ENCODE results near the gene ZNF562. TPM values are rescaled to one million over a fixed set of nuclear protein-coding genes. Genes with fewer than 3 reads are reported as not detected.

ZNF562 gene
- total RNA-seq, 1 experiment from 2014 or later = 23.0 TPM

GRCh38 chr19:9640956-9641355, 33.9 kb downstream of the ZNF562 start:
- intact Hi-C loops (cut with micrococcal nuclease; ENCODE audit: unreplicated experiment) = no loop called here
- H3K9me3 ChIP-seq = no peaks in the 10 kb centered on the region
- Mint-ChIP-seq H3K36me3 (ENCODE audit: insufficient read depth, unreplicated experiment) (peaks cover 7% of the 10 kb centered on the region), H3K4me3 (ENCODE audit: unreplicated experiment) (no peak overlapping the region), H3K27ac (ENCODE audit: unreplicated experiment) (no peak overlapping the region), H3K4me1 (ENCODE audit: low read depth, unreplicated experiment) (no peaks in the 10 kb centered on the region), H3K27me3 (ENCODE audit: insufficient read depth, unreplicated experiment) (no peaks in the 10 kb centered on the region), H3K9me3 (ENCODE audit: unreplicated experiment) (peaks cover 16% of the 10 kb centered on the region)
- ChIA-PET CTCF (no interaction called here), POLR2A (no interaction called here)
- no peaks in the 10 kb centered on the region for H3K27me3 ChIP-seq (replicated peaks; ENCODE audit: control insufficient read depth, insufficient read depth, low read length)
- BruUV-seq (replicated peaks) = no TSS peak
- no peaks in the 10 kb centered on the region for H3K4me1 ChIP-seq
- TF ChIP-seq CTCF (IDR thresholded peaks at IDR 0.05; ENCODE audit: insufficient read depth in 1 of 2, low read depth in 1 of 2, low read length in 1 of 2, severe bottlenecking in 1 of 2, unreplicated experiment in 1 of 2) = no peak
- DNase-seq = no peak
- no peak overlapping the region for H3K4me3 ChIP-seq (ENCODE audit: low read depth, low read length)
- H3K36me3 ChIP-seq (ENCODE audit: control insufficient read depth, insufficient read depth, low read length) = no peaks in the 10 kb centered on the region

- no peaks in the 10 kb centered on the region for H3K27me3 ChIP-seq (replicated peaks; ENCODE audit: control insufficient read depth, insufficient read depth, low read length)
- H3K4me3 Mint-ChIP-seq (ENCODE audit: unreplicated experiment) = no peak overlapping the region
- no peak overlapping the region for H3K4me3 ChIP-seq (ENCODE audit: low read depth, low read length)
- POLR2A ChIA-PET = no interaction called here
- no peaks in the 10 kb centered on the region for H3K36me3 ChIP-seq (ENCODE audit: control insufficient read depth, insufficient read depth, low read length)
- peaks cover 7% of the 10 kb centered on the region for H3K36me3 Mint-ChIP-seq (ENCODE audit: insufficient read depth, unreplicated experiment)
- BruUV-seq (replicated peaks) = no TSS peak
- H3K9me3 Mint-ChIP-seq (ENCODE audit: unreplicated experiment) = peaks cover 8% of the 10 kb centered on the region
- no peaks in the 10 kb centered on the region for H3K4me1 ChIP-seq
- intact Hi-C loops (cut with micrococcal nuclease; ENCODE audit: unreplicated experiment) = no loop called here
- DNase-seq = no peak
- H3K4me1 Mint-ChIP-seq (ENCODE audit: low read depth, unreplicated experiment) = no peaks in the 10 kb centered on the region
- no peaks in the 10 kb centered on the region for H3K9me3 ChIP-seq
- CTCF ChIA-PET = no interaction called here
- H3K27me3 Mint-ChIP-seq (ENCODE audit: insufficient read depth, unreplicated experiment) = no peaks in the 10 kb centered on the region
- no peak for TF ChIP-seq CTCF (IDR thresholded peaks at IDR 0.05; ENCODE audit: insufficient read depth in 1 of 2, low read depth in 1 of 2, low read length in 1 of 2, severe bottlenecking in 1 of 2, unreplicated experiment in 1 of 2)
- no peak overlapping the region for H3K27ac Mint-ChIP-seq (ENCODE audit: unreplicated experiment)
Measured at GRCh38 chr19:9636018-9636417, 38.9 kb downstream of the ZNF562 start.

- TF ChIP-seq CTCF (IDR thresholded peaks at IDR 0.05; ENCODE audit: insufficient read depth in 1 of 2, low read depth in 1 of 2, low read length in 1 of 2, severe bottlenecking in 1 of 2, unreplicated experiment in 1 of 2) = no peak
- no peaks in the 10 kb centered on the region for H3K27me3 Mint-ChIP-seq (ENCODE audit: insufficient read depth, unreplicated experiment)
- no peak overlapping the region for H3K27ac Mint-ChIP-seq (ENCODE audit: unreplicated experiment)
- Histone ChIP-seq H3K36me3 (ENCODE audit: control insufficient read depth, insufficient read depth, low read length) (no peaks in the 10 kb centered on the region), H3K4me1 (no peaks in the 10 kb centered on the region), H3K9me3 (no peaks in the 10 kb centered on the region), H3K4me3 (ENCODE audit: low read depth, low read length) (no peak overlapping the region), H3K27me3 (replicated peaks; ENCODE audit: control insufficient read depth, insufficient read depth, low read length) (no peaks in the 10 kb centered on the region)
- intact Hi-C loops (cut with micrococcal nuclease; ENCODE audit: unreplicated experiment) = loop anchor here (5.0 kb wide), 1 partner anchor 491 kb away; no protein-coding TSS in a partner anchor
- no TSS peak for BruUV-seq (replicated peaks)
- no peak overlapping the region for H3K4me3 Mint-ChIP-seq (ENCODE audit: unreplicated experiment)
- peaks cover 5% of the 10 kb centered on the region for H3K36me3 Mint-ChIP-seq (ENCODE audit: insufficient read depth, unreplicated experiment)
- CTCF ChIA-PET = no interaction called here
- no peaks in the 10 kb centered on the region for H3K9me3 Mint-ChIP-seq (ENCODE audit: unreplicated experiment)
- no peak for DNase-seq
- H3K4me1 Mint-ChIP-seq (ENCODE audit: low read depth, unreplicated experiment) = no peaks in the 10 kb centered on the region
- POLR2A ChIA-PET = no interaction called here
Measured at GRCh38 chr19:9627856-9628255, 47.0 kb downstream of the ZNF562 start.

Data from Caco-2 (cell line).